Bone marrow (tissue), 2 donors: ENCODE measurements around the gene CDCA8.

ENCODE experiments used
- DNase-seq, 2 donors: peaks; one replicate each; lab custom pipeline; 2025; lab: John Stamatoyannopoulos, UW

The CDCA8 gene

DNA sequence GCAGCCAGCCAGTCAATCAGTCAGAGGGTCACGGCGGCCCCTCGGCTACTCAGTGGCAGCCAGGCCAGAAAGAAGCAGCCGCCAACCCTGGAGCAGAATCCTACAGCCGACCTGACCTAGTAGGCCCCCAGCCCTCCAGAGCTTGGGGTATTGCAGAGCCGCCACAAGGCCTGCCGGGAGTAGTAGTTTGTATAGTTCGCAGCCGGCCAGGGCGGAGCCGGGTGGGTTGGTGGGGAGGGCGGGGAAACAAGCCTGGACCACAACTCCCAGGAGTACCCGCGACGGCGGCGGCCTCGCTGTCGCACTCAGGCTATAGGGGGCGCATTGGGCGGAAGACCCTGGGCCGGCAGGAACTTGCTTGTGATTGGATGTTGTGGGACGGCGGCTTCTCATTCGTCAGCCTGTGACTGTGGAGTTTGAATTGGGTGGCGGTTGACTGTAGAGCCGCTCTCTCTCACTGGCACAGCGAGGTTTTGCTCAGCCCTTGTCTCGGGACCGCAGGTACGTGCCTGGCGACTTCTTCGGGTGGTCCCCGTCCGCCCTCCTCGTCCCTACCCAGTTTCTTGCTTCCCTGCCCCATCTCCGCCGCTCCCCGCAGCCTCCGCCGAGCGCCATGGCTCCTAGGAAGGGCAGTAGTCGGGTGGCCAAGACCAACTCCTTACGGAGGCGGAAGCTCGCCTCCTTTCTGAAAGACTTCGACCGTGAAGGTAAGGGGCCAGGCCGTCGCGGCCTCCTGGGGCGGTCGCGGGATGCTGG, at the start of gene CDCA8:
Gene CDCA8, plus strand, starts transcription at position 439 of the 756 bp plus-strand sequence. Its CDS starts 175 bp downstream, at position 614.
- DNase-seq: peak; percentile 81 to 99

DNA sequence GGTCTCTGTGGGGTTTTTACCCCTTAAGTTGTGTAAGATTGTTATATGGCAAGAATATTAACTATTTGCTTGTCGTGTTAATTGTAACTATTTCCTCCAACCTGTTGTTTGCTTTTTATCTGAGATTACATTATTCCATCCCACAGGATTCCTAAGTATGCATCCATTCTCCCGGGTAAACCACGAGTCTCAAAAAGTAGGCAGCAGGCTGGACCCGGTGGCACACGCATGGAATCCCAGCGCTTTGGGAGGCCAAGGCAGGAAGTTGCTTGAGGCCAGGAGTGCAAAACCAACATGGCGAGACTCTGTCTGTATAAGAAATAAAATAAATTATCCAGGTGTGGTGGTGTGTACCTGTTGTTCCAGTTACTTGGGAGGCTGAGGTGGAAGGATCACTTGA, 45.0 kb upstream of the CDCA8 start:
- DNase-seq: no peak

DNA sequence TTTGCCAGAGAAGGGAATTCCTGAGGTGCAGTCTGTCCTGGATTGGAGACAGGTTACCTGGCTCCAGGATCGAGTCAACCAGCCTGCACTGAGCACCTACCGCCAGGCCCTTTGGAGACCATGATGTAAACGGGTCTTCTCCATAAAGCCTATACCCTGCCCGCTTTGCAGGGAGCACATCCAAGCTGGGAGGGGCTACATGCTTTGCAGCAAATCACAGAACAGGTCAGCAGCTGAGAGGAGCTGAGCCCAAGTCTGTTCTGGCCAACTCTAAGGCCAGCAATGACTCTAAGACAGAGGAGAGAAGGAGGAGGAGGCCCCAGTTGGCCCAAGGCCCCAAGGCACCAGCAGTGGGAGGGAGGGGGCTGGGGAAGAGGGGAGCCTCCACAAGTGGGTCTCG, 42.1 kb upstream of the CDCA8 start:
- DNase-seq: no peak

DNA sequence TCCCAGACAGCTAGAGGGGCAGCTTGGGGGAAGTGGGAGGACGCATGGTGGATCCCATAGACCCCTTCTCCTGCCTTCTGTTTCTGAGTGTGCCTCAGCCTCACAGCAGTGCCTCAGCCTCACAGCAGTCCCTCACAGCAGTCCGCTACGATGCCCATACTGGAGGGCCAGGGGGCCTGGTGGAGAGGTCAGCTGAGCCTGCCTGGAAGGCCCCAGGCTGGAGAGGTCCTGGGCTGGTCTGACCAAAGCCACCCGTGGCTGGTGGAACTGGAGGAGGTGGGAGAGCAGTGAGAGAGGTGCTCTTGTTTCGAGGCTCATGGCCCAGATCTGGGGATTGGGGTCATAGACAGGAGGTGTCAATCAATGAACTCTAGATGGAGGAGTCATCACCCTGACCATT, 41.6 kb upstream of the CDCA8 start:
- no peak for DNase-seq

DNA sequence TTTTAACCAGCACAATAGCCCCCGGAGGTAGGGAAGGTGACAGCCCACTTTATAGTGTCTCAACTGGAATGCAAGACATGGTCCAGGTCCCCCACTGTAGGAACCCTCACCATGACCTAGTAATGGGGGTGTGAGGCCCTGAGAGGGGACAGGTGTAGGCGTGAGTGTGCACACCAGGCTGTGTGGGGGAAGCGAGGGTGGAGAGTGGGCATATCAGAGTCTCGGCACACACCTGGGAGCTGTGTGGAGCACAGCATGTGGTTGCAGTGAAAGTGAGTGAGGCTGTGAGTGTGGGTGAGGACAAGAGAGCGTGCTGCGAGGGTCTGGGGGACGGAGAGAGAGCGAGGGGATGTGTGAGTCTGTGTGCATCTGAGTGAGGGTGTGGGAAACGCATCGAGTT, 40.5 kb upstream of the CDCA8 start:
- DNase-seq: no peak

DNA sequence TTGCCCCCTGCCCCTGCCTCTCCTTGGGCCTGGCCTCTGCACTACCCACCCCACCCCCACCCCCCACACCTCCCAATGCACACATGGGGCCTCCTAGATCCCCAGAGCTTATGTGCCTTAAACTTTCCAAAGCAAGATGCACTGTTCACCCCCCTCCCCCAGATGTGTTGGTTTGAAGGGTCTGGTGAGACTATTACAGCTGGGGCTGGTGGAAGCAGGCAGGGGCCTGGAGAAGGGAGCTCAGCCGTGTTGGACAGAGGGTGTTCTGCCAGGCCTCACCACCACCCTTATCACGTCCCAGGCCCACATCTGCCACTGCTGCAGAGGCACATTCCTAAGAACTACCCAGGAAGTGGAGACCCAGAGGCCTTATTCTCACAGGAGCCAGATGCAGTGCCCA, 39.3 kb upstream of the CDCA8 start:
- DNase-seq: no peak

DNA sequence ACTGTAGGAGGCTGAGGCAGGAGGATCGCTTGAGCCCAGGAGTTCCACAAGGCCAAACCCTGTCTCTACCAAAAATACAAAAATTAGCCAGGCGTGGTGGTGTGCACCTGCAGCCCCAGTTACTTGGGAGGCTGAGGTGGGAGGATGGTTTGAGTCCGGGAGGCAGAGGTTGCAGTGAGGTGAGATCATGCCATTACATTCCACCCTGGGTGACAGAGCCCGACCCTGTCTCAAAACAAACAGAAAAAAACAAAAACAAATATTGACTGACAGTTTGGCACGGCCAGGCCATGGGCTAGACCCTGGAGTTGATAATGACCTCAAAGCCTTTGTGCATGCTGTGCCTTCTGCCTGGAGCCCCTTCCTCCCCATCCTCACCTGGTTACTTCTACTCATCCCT, 38.4 kb upstream of the CDCA8 start:
- no peak for DNase-seq

DNA sequence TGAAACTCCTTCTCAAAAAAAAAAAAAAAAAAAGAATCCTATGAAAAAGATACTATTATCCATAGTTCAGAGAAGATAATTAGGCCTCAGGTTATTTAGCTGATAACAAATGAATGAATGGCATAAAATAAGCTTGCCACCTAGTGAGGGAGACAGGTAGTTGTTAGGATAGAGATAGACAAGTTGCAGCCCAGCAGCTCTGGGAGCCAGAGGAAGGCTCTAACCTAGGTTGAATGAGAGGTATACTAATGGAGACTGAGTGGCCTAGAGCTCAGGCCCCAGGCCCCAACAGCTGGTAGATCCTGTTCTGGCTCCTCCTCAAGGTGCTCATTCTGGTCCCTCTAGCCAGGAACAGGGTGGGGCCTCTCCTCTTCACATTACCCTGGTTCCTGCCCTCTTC, 37.0 kb upstream of the CDCA8 start:
- no peak for DNase-seq

DNA sequence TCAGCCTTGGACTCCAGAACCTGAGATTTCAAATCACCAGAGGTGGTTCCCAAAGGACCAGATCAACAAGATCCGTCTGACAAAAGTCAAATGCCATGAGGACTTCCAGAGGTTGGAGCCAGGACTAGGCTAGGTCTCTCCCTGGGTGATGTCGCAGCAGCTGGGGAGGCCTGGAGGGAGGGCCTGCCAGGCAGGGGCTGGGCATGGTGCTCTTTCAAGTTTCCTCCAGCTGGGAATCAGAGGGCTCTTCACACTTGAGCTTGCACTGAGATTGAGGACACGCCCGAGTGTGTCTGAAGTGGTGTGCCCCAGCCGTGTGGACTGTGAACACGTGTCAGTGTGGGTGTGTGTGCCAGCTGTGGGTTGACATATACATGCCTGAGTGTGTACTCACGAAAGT, 36.3 kb upstream of the CDCA8 start:
- DNase-seq: no peak

DNA sequence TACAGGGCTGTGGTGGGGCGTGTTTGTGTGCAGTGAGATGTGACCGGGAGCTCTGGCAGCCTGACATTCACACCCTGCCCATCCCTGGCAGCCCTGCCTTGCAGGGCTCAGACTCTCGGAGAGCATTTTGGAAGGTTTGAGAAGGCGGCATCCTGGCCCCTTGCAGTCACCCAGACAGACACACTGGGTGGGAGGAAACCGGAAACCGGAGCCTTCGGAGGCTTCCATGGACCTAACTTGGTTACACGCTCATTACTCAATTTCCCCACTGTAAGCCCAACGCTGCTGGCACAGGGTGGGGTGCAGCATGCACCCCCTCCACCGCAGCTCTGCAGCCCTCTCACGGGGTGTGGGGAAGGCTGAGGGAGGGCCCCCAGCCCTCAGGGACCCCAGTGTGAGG, 35.4 kb upstream of the CDCA8 start:
- DNase-seq: no peak

DNA sequence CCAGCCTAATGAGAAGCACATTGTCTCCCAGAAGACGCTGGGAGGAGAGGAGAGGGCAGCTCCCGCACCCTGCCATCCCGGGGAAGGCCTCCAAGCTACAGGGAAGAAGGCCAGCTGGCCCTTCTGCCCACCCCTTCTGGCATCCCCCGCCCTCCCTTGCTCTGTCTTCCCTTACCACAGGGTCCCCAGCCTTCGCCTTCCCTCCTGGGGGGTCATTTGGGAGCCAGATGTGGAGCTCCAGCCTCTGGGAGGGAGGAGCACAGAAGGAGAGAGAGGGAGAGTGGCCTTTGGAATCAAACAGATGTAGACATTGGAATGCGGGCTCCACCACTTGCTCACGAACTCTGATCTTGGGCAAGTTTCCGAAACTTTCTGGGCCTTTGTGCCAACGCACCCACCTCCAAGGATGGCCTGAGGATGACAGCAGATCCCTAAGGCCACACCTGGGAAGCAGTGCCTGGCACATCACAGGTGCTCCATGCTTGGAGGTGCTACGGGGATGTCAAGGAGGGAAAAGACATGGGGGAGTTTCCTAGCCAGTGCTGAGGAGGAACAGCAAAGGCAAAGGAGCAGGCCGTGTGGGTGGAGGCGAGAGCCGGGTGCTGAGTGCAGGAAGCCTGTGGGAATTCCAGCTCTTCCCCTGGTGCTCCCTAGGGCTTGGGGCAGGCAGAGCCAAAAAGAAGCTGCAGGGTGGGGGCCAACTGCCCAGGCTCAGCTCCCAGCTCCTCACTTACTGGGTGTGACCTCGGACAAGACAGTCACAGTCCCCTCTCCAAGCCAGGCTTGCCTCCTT, 34.5 kb upstream of the CDCA8 start:
- DNase-seq: no peak

DNA sequence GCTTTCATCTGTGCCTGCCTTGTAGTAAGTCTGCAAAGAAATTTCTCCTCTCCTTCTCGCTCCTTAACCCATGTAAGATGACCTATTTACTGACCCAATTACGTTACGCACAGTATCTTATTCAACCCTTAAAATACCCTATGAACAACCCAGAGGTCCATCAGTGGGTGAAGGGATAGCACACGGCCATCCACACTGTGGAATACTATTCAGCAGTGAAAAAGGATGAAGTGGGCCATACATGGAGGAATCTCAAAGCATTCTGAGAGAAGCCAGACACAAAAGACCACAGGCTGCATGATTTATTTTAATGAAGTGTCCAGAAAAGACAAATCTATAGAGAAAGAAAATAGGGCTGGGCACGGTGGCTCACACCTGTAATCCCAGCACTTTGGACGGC, 33.8 kb upstream of the CDCA8 start:
- no peak for DNase-seq

DNA sequence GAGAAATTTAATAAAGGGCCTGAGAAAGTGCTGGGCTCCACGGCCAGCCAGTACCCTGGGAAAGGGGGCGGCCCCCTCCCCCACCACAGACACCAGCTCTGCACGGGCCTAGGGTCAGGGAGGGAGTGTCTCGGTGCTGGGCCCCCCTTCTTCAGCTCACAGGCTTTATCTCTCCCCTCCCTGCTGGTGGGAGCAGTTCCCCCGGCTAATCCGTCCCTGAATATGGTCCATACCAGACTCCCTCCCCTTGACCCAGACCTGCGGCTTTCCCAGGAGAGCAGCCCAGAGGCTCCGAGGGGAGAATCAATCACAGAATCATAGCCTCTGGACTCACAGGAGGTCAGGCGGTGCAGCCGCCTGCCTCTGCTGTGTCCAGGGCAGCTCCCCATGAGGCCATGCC, 31.7 kb upstream of the CDCA8 start:
- DNase-seq: no peak

DNA sequence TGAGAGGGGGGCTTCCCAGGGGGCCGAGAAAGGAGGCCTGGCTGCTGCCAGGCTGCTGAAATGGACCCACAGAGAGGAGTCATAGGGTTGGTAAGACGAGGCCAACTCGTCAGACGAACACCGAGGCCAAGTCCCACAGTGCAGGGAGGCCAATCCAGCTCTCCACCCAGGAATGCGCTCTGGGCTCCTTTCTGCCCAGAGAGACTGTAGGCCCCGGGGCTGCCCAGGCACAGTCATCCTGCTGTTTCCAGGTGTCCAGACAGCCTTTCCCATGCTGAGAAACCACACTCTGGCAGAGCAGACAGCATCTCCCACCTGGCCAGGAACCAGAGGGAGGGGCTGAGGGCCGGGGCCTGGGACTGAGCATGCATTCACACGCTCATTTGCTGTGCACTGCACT, 30.9 kb upstream of the CDCA8 start:
- DNase-seq: no peak

DNA sequence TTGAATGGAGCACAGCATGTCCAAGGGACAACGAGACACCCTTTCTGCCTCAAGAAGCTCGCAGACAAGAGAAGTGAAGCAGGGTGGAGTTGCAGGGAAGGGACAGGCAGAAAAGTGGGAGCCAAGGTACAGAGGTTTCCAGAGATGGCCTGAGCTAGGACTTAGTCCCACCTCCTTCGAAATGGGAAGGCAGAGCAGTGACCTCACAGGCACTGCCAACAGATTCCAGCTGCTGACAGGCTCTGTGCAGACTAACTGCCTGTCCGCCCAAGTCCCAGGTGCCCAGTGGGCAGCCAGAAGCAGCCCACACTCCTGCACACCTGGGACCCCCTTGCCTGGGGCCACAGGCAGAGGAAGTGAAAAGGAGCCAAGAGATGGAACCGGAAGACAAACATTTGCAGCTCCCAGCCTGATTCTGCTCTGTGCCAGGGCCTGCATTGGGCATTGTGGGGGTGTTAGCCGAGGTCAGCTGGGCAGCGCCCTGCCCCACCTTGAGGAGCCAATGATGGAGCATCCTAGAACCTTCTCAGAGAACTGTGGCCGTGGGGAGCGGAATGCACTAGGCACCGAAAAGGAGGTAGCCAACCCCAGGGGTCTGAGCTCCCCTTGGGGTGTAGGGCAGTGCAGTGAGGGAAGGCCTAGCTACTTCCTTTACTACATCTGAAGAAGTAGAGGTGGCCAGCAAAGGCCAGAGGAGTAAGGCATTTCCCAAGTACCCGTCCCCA, 30.1 kb upstream of the CDCA8 start:
- DNase-seq: no peak

DNA sequence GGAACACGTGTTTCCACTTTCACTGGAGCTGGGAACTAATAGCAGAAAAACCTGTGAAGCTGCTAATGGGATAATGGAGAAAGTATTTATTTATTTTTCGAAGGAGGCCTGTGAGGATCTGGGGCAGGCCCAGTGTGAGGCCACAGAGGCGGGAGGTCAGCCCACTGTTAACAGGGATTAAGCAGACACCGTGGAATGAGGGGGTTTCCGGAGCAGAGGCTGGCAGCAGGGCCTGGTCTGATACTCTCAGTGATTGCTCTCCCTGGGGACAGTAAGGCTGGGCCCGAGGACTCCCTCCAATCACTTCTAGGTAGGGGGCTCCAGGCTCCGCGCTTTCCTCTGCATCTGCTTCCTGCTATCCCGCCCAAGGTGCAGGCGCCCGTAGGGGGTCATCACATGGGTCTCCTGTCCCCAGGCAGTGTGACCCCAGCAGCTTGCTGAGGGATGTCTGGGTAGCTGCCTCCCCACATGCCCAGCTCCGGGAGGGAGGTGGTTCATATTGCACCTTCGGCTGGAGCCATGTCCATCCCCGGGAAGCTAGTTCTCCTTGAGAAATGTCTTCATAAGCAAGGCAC, 28.8 kb upstream of the CDCA8 start:
- DNase-seq: no peak

DNA sequence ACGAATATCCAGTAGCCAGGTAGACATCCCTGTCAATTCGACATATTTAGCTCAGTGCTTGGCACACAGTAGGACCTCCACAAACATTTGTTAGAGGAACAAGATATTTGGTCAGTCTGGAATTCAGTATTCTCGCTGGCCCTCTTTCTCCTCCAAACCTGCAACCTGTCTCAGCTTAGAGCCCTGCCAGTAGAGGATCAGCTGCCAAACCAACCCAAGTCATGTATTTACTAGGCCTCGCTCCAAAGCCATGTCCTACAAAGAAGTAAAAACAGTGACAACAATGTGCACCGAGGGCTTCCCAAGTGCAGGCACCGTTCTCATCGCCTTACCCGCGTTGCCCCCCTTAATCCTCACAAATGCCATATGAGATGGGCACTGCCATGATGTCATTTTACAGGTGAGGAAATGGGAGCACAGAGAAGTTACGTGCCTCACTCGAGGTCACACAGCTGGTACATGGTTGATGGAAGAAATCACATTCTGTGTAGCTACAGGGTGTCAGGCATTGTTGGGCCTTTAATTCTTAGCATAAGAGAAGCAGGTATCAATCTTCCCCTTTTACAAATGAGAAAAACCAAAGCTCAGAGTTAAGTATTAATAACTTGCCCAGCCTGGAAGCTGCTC, 26.0 kb upstream of the CDCA8 start:
- no peak for DNase-seq

DNA sequence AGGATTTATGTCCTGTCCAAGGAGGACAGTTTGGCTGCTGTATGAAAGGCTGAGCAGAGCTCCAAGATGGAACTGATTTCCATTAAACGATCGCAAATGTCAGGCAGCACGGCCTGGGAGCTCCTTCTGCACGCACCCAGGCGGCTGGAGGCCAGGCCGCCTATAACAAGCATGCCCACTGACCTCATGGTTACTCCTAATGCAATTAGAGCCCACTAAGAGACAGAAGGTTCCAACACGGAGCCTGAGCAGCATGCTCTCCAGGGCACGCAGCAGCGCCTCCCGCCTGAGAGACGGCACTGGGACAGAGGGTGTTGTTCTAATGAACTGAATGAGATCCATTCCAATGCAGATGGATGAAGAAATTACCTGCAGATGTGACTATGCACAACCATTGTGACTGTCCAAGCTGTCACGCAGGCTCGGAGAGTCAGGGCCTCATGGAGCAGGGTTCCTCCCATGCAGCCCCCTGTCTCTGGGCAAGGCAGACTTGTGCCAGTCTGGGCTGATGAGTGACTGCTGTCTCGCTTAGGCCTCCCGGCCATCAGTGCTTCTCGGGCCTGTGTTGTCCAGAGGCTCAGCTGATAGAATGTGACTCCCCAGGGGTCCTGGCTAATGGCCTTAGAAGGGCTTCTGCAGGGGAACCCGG, 25.2 kb upstream of the CDCA8 start:
- no peak for DNase-seq

DNA sequence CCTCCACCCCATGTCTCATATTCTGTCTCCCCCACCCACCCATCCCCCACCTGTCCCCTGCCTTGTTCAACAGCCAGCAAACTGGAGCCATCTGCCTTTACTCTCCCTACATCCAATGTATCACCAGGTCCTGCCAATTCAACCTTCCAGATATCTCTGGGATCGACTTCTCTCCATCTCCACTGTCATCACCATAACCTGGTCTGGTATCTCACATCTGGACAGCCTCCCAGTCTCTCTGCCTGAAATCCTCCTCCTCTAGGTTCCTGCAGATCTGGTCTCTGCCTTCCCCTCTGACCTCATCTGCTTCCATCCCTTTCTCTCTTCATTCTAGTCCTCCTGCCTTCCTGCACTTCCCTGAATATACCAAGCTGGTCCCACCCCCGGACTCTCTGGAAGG, 22.2 kb upstream of the CDCA8 start:
- no peak for DNase-seq

DNA sequence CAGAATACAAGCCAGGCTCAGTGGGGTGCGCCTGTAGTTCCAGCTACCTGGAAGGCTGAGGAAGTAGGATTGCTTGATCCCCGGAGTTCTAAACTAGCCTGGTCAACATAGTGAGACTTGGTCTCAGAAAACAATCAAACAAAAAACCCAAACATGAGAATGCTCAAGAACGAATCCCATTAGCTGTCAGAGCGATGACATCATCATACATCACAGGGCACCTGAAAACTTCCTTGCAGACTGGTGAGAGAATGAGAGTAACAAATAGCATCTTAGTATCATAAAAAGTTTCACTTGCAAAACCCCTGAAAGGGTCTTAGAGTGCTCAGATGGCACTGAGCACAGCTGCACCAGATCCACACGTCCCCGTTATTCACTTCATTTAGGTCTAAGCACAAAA, 21.1 kb upstream of the CDCA8 start:
- no peak for DNase-seq

DNA sequence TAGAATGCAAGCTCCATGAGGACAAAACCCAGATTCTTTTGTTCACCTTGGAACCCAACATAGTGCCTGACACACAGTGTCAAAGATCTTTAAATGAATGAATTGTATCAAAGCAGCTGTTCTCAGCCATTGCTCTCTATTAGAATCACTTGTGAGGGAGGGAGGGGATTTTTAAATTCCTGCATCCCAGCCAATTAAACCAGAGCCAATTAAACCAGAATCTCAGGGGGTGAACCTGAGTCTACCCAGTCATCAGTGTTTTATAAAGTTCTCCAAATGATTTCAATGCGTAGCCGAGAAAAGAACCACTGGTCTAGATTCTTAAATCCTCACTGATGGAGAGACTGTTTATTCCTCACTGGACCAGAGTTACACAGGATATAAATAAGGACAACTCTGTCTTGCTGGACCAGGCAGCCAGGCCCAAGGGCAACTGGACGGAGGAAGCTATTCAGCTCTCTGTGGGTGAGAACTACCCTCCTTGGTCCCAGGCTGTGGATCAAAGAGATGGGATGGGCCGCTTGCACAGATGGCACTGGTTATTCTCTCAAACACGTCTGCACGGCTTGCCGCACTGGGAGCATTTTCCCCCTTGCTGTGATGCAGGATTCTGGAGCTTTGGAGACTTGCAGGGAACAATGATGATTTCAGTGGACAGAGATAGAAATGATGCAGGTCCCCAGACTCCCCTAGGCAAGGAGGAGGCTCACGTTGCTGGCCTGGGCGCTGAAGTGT, 20.0 kb upstream of the CDCA8 start:
- no peak for DNase-seq
